MM.1S (cell line): ENCODE measurements around the gene FLG2.

Experiments used
- DNase-seq: peaks from one replicate; pipeline ENCODE4 v3.0.0-alpha.2; 2015
- H2AFZ ChIP-seq: fragments of 300-600 bp; sonication (generic); 2 replicates; pipeline ENCODE4 v1.6.0; 2016; ENCODE audit warnings: antibody characterized with exemption, low read length
- H3F3A ChIP-seq: fragments of 300-600 bp; sonication (generic); 2 replicates; pipeline ENCODE4 v1.6.1; 2016; ENCODE audit warnings: mild to moderate bottlenecking, antibody characterized with exemption, low read length, moderate library complexity, mixed read lengths; ENCODE audit not compliant: insufficient read depth
- H3K27ac ChIP-seq: fragments of 300-600 bp; sonication (generic); 2 replicates; pipeline ENCODE4 v1.5.1; 2016; ENCODE audit warnings: mild to moderate bottlenecking, low read length
- H3K27me3 ChIP-seq: fragments of 300-600 bp; sonication (generic); replicated peaks from 2 replicates; pipeline ENCODE4 v1.6.0; 2016; ENCODE audit warnings: low read length; ENCODE audit not compliant: insufficient read depth
- H3K36me3 ChIP-seq: fragments of 300-600 bp; sonication (generic); replicated peaks from 2 replicates; pipeline ENCODE4 v1.6.1; 2016; ENCODE audit warnings: mild to moderate bottlenecking, low read length, mixed read lengths; ENCODE audit not compliant: insufficient read depth
- H3K4me1 ChIP-seq: fragments of 300-600 bp; sonication (generic); 2 replicates; pipeline ENCODE4 v1.6.1; 2016; ENCODE audit warnings: low read length, mixed read lengths
- H3K4me2 ChIP-seq: fragments of 300-600 bp; sonication (generic); 2 replicates; pipeline ENCODE4 v1.6.0; 2016; ENCODE audit warnings: low read depth, low read length
- H3K4me3 ChIP-seq: fragments of 300-600 bp; sonication (generic); 2 replicates; pipeline ENCODE4 v1.5.1; 2016; ENCODE audit warnings: low read length, mixed read lengths
- H3K79me2 ChIP-seq: fragments of 300-600 bp; sonication (generic); 2 replicates; pipeline ENCODE4 v1.6.1; 2016; ENCODE audit warnings: mixed run types, low read length, mixed read lengths
- H3K9ac ChIP-seq: fragments of 300-600 bp; sonication (generic); 2 replicates; pipeline ENCODE4 v1.6.1; 2016; ENCODE audit warnings: low read length, mixed read lengths
- H3K9me2 ChIP-seq: fragments of 300-600 bp; sonication (generic); replicated peaks from 2 replicates; pipeline ENCODE4 v1.6.1; 2016; ENCODE audit warnings: mild to moderate bottlenecking, low read length, mixed read lengths; ENCODE audit not compliant: insufficient read depth
- H3K9me3 ChIP-seq: fragments of 300-600 bp; sonication (generic); replicated peaks from 2 replicates; pipeline ENCODE4 v1.6.1; 2016; ENCODE audit warnings: mild to moderate bottlenecking, low read length, mixed read lengths; ENCODE audit not compliant: insufficient read depth
- H4K20me1 ChIP-seq: fragments of 300-600 bp; sonication (generic); 2 replicates; pipeline ENCODE4 v1.6.1; 2016; ENCODE audit warnings: mild to moderate bottlenecking, low read length, moderate library complexity, mixed read lengths; ENCODE audit not compliant: insufficient read depth
- EZH2 ChIP-seq: fragments of 300-600 bp; sonication (generic); optimal IDR thresholded peaks from 2 replicates; pipeline ENCODE3; 2017; ENCODE audit warnings: low read depth, mild to moderate bottlenecking, antibody characterized with exemption, low read length, mixed read lengths
- EZH2phosphoT487 ChIP-seq: fragments of 300-600 bp; sonication (generic); IDR thresholded peaks from 2 replicates; pipeline ENCODE4 v1.6.1; 2018; ENCODE audit warnings: antibody characterized with exemption, low read length
- TF ChIP-seq, protein P1 (sequence below): fragments of 300-600 bp; sonication (generic); IDR thresholded peaks from 2 replicates; pipeline ENCODE4 v1.5.1; 2016; ENCODE audit warnings: antibody characterized with exemption, low read length, mixed read lengths

FLG2 gene

DNA sequence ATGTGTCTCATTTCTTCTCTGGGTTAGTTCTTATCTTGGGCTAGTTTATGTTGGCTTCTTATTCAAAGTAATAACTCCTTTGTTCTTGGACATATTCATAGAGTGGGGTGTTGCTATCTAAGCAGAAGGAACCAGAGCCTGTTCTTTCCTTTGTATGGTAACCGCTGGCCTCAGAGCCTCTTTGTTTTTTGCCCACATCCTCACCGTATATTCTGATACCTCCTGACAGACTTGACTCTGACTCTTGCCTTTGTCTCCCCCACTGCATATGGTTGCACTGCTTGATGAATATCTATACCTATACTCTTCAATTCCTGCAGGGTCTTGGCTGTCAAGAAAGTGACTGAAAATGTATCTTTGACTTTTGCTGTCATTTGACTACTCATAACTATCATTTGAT is 10.2 kb downstream of the FLG2 start:
- Histone ChIP-seq H3K9me2 (no peaks in the 10 kb centered on the region), H3K27me3 (no peaks in the 10 kb centered on the region), H3K36me3 (no peaks in the 10 kb centered on the region), H4K20me1 (no peaks in the 10 kb centered on the region), H3K4me2 (no peak overlapping the region), H3K27ac (no peak overlapping the region), H3K4me1 (no peaks in the 10 kb centered on the region), H3K4me3 (no peak overlapping the region), H3K9ac (no peak overlapping the region), H3K9me3 (no peaks in the 10 kb centered on the region), H2AFZ (no peak overlapping the region), H3F3A (no peaks in the 10 kb centered on the region), H3K79me2 (no peaks in the 10 kb centered on the region)
- no peak for DNase-seq
- TF ChIP-seq, protein P1, sequence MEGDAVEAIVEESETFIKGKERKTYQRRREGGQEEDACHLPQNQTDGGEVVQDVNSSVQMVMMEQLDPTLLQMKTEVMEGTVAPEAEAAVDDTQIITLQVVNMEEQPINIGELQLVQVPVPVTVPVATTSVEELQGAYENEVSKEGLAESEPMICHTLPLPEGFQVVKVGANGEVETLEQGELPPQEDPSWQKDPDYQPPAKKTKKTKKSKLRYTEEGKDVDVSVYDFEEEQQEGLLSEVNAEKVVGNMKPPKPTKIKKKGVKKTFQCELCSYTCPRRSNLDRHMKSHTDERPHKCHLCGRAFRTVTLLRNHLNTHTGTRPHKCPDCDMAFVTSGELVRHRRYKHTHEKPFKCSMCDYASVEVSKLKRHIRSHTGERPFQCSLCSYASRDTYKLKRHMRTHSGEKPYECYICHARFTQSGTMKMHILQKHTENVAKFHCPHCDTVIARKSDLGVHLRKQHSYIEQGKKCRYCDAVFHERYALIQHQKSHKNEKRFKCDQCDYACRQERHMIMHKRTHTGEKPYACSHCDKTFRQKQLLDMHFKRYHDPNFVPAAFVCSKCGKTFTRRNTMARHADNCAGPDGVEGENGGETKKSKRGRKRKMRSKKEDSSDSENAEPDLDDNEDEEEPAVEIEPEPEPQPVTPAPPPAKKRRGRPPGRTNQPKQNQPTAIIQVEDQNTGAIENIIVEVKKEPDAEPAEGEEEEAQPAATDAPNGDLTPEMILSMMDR, result no peak
- no peak for TF ChIP-seq EZH2
- TF ChIP-seq EZH2phosphoT487, result no peak

- Histone ChIP-seq H3K9me2 (no peaks in the 10 kb centered on the region), H3K4me3 (no peak overlapping the region), H4K20me1 (no peaks in the 10 kb centered on the region), H2AFZ (peak overlapping the region; percentile 11; the same call in 1 of the 2 replicates), H3K27ac (no peak overlapping the region), H3K9me3 (no peaks in the 10 kb centered on the region), H3K27me3 (no peaks in the 10 kb centered on the region), H3K79me2 (no peaks in the 10 kb centered on the region), H3K9ac (no peak overlapping the region), H3K4me2 (no peak overlapping the region), H3F3A (no peaks in the 10 kb centered on the region), H3K36me3 (no peaks in the 10 kb centered on the region), H3K4me1 (no peaks in the 10 kb centered on the region)
- no peak for TF ChIP-seq EZH2
- TF ChIP-seq, protein P1, result peak; percentile 50
- DNase-seq, result peak; percentile 18
These were observed 11.4 kb downstream of the FLG2 start for GRCh38 chr1:152348447-152348846.

DNA sequence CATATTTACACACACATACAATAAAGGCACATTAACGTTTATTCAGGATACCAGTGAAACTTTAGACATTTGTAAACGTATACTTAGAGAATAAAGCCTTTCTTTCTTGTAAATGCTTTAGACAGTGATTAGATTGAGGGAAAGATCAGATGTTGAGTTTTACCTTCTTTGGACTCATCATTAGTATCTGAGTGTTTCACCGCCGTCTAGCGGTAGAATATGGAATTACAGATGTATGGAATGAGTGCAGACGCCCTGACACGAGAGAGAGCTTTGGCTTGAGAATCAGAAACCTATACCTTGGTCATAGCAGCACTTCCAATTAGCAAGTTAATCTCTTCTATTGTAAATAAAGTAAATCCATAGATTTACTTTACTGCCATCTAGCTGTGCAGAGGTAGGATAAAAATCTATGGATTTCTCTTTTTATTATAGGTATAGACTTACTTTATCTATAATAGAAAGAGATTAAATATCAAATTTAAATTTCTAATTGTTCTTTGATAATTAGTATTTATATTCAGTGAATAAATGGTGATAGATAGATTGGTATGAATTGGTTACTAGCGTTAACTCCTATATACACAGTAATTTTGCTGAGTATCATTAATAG is 12.6 kb downstream of the FLG2 start:
- no peaks in the 10 kb centered on the region for H3K79me2 ChIP-seq
- no peaks in the 10 kb centered on the region for H3K9me3 ChIP-seq

More for the DNA sequence above, 12.6 kb downstream of the FLG2 start:
- no peak overlapping the region for H3K4me3 ChIP-seq
- H3F3A ChIP-seq, result no peaks in the 10 kb centered on the region
- H4K20me1 ChIP-seq, result no peaks in the 10 kb centered on the region
- H3K9ac ChIP-seq, result no peak overlapping the region
- TF ChIP-seq, protein P1, result peak; percentile 98
- no peak for TF ChIP-seq EZH2phosphoT487
- H3K9me2 ChIP-seq, result no peaks in the 10 kb centered on the region
- peak; percentile 85 for DNase-seq
- H3K27ac ChIP-seq, result no peak overlapping the region
- no peak overlapping the region for H3K4me2 ChIP-seq
- H3K27me3 ChIP-seq, result no peaks in the 10 kb centered on the region
- no peaks in the 10 kb centered on the region for H3K36me3 ChIP-seq
- no peak overlapping the region for H2AFZ ChIP-seq
- H3K4me1 ChIP-seq, result no peaks in the 10 kb centered on the region
